HG02610 (cell line): ENCODE data around the gene CAPN9.

Experiments
- ATAC-seq: cut with Tn5 transposase; IDR thresholded peaks from one replicate; pipeline ENCODE4 v1.9.1; 2021; ENCODE audit warnings: mild to moderate bottlenecking, moderate library complexity; ENCODE audit not compliant: unreplicated experiment

CAPN9 gene

DNA sequence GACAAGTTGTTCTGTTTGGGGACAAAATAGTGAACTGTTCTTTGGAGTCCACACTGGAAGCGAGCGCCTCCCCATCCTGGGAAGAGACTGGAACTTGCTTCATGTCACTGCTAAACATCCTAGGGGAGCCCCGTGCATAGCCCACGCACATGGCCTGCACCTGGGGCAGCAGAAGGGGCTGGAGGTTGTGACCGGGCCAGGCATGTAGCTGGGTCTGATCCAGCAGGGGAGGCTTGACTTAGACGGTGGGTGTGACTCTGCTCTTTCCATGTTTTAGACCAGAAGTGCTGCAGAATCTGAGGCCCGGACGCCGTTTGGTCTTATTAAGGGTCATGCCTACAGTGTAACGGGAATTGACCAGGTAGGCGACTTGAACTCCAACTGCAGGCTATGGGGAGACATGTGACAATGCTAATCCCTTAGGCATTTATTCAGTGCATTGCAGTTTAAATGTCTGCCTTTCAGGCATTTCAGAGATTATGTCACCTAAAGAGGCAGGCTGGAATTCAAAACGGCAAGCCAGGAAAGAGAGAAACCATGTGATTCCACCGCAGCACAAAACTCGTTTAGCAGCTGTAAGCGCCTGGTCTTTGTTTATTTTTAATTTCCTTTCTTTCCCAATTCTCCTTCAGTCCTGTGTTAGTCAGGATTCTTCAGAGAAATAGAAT, 21.8 kb downstream of the CAPN9 start:
- ATAC-seq: no peak

DNA sequence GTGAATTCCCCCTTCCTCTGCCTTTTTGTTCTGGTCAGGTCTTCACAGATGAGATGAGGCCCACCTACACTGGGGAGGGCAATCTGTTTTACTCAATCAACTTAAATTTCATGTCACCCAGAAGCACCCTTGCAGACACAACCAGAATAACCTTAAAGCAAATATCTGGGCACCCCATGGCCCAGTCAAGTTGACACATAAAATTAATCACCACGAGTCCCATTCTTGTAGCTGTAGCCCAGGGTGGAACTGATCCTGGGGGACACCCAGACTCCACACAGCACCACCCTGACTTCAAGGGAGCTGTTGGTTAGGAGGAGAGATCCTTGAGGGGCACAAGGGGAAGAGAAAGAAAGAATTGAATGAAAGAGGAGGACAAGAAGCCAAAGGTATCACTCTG, 23.1 kb downstream of the CAPN9 start:
- ATAC-seq: no peak

GRCh38 chr1:230771773-230772354, 24.7 kb downstream of the CAPN9 start:
- no peak for ATAC-seq

DNA sequence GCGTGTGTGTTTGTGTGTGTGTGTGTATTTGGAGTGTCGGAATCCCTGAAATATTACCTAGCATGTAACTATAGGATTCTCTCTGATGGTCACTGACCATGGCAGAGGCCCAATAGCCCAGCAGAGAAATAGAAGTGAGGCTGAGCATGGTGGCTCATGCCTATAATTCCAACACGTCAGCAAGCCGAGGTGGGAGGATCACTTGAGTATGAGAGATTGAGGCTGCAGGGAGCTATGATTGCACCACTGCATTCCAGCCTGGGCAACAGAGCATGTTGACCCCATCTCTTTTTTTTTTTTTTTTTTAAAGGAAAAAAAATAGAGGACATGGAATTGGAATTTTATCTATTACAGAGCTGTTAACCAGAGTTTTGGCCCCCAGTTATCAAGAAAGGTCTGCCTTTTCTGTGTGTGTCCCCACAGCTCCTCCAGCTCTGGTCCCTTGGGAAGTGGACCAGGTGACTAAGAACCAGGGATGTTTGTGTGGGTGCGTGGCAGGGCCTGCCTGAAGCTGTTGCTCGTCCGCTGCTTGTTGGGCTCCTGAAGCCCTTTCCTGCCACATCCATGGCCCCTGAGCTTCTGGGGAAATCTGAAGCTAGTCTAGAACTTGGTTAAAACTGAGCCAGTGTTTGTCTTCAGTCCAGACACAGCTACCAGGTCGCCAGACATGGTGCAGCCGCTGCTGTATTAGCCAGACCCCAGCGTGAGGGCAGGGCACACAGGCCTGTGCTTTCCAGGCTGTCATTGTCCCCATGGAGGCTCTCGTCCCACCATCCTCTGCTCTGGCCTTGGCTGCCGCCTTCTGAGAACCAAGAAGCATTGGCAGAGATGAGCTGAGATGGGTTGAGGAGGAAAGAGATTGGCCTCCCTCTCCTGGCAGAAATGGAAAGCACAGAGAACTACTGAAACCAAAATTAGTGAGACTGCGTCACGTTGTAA, 25.5 kb downstream of the CAPN9 start:
- ATAC-seq: no peak

GRCh38 chr1:230773396-230774033, 26.3 kb downstream of the CAPN9 start:
- ATAC-seq: no peak

DNA sequence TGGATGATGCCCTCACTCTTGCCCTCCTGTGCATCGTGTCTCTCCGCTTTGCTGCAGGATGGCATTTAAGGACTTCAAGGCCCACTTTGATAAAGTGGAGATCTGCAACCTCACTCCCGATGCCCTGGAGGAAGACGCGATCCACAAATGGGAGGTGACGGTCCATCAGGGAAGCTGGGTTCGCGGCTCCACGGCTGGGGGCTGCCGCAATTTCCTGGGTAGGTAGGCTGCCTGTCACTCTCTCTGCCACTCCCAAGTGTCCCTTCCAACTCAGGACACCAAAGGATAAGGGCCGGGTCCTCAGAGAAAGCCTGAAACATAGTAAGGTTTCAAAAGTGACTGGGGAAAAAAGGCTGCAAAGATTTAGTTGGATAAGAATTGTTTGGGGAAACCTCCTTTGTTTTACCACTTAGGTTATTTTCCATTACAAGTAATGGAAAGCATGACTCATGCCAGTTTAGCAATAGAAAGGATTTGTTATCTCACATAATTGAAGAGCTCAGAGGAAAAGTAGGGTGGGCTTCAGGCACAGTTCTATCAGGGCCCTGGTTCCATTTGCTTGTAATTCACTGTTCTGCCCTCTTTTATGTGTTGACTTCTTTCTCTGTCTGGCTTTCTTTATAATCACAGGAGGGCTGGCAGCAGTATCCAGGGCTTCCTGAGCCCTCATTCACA, 31.9 kb downstream of the CAPN9 start:
- ATAC-seq: no peak

DNA sequence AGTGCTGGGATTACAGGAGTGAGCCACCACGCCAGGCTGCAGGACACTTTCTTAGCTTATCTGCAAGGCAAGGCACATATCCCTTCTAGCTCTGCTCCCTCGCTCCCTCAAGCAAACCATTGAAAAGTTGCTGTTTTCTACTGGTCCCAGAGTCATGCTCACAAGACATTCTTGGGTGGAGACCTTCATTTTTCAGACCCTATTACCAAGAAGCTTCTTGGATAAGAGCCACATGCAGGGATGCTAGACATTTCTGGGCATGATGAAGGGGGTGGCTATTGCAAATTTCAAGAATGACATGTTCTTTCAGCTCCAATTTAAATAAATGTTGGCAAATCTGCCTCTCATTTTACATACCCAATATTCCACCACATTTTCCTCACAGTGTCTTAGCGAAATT, 33.9 kb downstream of the CAPN9 start:
- ATAC-seq: no peak

- ATAC-seq: no peak
Measured at GRCh38 chr1:230781594-230781993, 34.4 kb downstream of the CAPN9 start.

DNA sequence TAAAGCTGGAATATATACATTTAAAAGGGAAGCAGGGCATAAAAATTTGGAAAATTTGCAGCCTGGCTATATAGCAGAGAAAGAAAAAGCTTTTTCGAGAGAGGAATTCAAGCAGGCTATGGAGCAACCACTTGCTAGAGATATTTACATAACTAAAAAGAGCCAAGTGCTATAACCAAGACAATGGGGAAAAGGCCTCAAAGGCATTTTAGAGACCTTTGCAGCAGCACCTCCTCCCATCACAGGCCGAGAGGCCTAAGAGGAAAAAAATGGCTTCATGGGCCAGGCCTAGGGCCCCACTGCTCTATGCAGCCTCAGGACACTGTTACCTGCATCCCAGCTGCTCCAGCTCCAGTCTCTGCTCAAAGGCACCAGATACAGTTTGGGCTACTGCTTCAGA, 37.0 kb downstream of the CAPN9 start:
- ATAC-seq: no peak

DNA sequence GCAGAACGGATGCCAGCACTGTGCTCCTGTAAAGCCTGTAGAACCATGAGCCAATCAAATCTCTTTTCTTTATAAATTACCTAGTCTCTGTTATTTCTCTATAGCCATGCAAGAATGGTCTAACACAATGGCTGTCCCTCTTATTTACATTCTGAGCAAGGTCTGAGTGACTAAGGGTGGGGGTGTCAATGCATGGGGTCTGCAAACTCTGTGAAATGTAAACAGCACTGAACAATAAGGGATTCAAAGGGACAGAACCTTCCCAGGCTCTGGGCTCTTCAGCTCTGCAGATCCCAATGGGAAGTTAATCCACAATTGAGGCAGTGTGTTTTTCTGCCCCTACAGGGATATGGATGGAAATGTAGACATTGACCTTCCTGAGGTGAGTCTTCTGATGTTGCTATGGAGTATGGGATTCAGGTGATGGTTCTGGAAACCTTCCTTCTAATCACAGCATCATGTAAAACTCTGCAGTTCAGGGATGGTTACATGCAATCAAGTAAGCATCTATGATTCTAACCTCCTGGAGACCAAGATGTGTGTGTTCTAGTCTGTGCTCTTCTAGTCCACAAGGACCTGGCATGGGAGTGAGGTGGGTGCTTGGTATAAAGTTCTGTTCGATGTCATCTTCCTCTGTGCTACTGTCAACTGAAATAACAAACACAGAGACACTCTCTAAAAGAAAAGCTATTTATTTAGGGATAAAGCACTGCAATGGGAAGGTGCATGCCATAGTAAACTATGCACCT, 38.6 kb downstream of the CAPN9 start:
- ATAC-seq: no peak

DNA sequence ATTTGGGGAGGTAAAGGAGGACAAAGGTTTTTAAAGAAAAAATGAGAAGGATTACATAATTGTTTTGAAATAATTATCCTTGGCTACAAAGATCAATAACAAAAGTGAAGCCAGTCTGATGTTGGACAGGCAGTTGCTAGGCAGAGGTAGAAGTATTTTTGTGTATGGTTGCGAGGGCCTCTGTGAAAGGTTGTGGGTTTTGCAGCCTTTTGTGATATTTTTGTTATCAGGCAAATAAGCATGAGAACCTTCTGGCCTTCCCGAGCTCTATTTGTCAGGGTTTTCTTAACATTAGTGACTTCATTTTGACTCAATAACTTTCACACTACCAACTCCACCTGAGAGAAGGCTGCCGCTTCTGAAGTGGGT, 39.2 kb downstream of the CAPN9 start:
- no peak for ATAC-seq

GRCh38 chr1:230787471-230787870, 40.3 kb downstream of the CAPN9 start:
- ATAC-seq: no peak

- ATAC-seq: no peak
Measured at GRCh38 chr1:230788561-230789275, 41.5 kb downstream of the CAPN9 start.

DNA sequence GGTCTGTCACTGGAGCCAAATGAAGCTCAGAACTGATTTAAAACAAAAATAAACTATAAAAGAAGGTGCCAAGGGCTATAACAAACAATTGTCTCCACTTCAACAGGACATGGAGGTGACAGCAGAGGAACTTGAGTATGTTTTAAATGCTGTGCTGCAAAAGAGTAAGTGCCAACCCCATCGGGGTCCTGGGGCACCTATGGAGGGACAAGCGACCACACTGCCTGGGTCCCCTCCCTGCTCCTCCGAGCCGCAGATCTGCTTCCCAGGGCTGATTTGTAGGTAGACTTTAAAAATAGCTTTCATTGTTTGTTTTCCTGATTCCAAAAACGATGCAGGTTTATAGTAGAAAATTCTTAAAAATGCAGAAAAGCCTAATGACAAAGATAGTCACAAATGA, 42.8 kb downstream of the CAPN9 start:
- ATAC-seq: no peak

- ATAC-seq: no peak
Measured at GRCh38 chr1:230791986-230792564, 44.9 kb downstream of the CAPN9 start.

DNA sequence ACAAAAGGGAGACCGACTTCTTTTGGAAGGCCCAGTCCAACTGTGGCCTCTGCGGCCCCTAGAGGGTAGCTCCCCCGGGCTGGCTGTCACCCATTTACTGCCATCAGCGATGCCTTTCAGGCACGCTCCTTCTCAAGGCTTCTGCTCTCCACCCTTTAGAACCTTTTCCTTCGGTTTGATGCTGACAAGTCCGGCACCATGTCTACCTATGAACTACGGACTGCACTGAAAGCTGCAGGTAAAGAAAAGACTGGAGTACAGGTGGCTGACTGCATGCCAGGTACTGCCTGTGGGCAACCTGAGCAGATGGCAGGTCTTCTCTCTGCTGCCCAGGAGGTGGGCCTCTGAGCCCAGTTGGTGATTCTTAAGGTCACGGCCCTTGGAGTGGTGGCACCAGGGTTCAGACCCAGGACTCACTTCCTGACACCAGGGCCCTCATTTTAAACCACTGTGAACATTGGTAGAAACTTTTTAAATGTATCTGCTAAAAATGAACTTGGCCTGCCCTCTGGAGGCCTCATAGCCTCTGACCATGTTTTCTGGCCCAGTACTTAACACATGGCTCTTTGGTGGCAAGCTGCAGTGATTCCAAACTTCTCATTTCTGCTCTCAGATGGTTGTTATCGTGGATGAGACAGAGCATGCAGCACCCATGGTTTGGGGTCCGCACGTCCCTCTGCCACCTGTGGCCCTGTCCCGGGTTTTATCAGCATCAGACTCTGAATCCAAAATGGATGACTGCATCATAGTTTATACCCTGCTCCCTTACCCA, 45.7 kb downstream of the CAPN9 start:
- no peak for ATAC-seq

DNA sequence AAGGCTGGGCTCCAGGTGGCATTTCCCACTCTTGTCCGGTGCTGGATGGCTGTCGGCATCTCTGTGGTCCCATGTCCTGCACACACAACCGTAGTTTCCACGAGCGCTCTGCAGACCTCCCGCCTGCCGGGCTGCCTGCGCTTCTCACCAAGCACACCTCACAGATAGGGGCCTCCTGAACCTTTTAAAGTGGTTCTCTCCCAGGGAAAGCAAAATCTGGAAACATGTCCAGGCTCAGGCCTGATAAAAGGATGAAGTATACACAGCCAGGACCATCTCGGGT, 46.2 kb downstream of the CAPN9 start:
- ATAC-seq: no peak

GRCh38 chr1:230794431-230794830, 47.2 kb downstream of the CAPN9 start:
- ATAC-seq: no peak
